ENCODE results near the gene ZNF778.

ZNF778 gene

DNA sequence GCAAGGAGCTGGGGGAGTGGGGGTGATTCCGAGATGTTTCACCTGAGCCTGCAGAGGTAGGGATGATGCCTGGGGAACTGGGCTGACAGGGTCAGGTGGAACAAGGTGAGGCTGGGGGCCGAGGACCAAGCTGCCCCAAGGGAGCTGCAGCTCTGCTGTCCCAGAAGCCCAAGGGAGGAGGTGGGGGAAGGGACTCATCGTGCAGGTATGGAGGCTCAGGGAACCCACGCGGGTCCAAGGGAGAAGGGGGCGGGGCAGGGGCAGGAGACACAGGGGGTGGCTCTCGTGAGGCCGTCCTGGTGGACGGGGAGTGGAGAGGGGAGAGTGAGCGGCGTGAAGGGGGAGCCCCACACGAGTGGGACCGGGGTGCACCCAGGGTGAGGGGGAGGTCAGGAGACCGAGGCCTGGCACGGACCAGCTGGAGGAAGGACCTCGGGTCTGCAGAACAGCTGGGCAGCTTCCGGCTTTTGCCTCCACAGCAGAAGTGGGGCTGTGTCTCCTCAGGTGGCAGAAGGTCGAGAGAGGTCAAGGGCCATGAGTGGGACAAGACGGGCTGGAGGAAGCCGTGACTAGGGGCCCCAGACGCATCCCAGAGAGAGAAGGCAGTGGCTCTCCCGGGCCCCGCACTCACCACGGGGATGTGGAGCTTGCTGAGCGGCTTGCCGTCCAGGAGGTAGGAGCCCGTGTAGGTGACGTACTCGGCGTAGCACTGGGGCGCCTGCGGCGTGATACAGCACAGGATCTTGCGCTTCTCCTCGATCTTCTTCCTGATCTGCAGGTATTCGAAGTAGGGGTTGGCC is 61.1 kb downstream of the ZNF778 start:
- DNase-seq = no peak

DNA sequence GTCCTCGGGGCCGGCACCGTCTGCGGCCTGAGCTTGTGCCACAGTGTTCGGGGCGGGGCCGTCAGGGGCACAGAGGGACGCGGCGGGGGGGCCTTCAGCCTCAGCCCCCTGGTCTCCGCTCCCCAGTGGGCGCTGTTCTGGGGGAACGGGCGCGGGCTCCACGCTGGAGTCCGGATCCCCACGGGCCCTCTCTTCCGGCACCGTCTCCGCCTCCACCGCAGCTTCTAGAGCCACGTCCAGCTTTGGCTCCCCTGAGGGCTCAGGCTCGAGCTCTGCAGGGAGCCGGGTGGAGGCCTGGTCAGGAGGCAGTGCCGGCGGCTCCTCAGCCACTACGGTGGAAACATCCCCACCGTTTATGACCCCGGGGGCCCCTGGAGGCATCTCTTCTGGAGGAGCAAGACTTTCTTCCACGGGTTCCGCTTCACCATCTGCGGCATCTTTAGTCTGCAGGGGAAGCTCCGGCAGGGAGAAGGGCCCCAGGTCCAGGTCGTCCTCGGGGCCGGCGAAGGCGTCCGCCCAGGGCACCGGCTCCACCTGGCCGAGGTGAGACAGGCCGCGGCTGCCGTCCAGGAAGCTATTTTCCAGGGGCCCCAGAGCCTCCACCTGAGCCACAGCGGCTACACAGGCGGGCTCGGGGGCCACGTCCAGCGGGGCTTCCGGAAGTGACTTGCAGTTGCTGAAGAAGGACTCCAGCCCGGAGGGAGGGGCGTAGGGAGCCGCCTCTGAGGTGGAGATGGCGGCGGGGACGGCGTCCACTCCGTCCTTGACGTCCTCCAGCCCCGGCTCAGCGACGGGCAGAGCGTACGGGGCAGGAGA is 62.4 kb downstream of the ZNF778 start:
- no peak for DNase-seq

DNA sequence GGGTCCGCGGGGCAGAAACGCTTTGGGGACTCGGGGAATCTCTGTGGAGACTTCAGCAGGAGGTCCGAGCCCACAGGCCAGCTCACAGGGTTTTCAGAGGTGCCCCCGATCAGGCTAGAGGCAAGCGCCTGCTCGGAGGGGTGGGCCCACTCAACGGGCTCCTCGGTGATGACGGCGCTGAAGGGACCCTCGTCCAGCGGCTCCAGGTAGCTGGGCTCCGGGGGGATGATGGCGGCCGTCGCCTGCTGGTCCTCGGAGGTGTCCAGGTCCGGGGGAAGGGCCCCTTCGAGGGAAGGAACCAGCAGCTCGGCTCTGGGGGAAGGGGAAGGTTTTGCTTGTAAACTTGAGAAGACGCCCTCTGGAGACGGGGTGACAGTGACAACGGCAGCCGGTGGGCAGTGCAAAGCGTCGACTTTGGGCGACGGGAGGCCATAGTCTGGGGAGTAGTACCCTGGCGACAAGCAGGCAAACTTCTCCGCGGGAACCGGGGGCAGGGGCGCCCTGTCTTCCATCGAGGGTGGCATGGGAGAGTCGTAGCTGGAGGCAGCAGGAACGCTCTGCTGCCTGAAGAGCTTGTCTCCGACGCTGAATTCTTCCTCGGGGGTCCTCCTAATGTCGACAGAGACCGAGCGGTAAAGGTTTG is 63.2 kb downstream of the ZNF778 start:
- no peak for DNase-seq

DNA sequence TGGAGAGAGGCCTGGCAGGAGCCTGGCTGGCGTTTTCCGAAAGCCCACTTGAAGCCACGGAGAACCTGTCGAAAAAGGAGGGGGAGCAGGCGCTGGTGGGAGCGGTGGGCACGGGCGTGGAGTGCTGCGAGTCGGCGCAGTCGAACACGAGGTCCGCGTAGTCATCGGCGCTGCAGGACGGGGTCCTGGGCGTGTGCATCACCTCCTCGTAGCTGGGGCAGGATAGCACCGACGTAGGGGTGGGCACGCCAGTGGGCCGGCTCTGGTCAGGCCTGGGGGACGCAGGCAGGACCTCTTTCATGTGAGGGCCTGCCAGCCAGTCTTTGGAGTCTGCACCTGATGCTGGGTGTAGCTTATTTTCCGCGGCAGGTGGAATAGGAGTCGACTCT is 63.7 kb downstream of the ZNF778 start:
- DNase-seq = no peak

DNA sequence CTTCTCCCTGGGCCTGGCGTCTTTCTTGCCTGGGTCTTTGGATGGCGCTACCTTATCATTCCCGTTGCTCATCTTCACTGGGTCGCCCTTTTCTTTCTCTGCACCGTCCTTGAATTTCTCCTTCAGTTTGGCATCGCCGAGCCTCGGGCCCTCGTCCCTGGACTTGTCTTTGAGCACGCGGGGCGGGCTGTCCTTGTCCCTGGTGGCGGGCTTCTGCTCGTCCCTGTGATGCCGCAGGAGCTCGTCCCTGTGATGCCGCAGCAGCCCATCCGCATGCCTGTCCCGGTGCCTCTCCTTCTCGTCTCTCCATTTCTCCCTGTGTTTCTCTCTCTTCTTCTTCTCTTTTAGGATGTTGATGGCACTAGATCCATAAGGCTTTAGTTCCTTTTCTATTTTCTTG is 64.3 kb downstream of the ZNF778 start:
- no peak for DNase-seq

DNA sequence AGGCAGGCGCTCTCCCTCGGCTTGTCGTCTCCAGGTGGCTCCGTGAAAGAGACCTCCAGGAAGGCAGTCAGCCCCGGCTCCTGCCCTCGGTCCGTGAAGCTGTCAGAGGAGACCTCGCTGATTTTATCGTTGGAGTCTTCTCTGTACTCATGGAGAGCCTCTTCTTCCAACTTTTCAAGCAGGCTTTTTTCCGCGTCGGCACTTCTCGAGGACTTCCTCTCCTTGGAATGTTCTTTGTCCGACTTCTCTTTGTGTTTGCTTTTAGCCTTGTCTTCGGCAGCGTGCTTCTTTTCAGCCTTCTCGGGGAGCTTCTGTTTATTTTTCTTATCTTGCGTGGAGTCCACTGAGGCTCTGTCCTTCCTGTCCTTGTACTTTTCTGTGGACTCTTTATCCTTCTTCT is 65.0 kb downstream of the ZNF778 start:
- DNase-seq = no peak

DNA sequence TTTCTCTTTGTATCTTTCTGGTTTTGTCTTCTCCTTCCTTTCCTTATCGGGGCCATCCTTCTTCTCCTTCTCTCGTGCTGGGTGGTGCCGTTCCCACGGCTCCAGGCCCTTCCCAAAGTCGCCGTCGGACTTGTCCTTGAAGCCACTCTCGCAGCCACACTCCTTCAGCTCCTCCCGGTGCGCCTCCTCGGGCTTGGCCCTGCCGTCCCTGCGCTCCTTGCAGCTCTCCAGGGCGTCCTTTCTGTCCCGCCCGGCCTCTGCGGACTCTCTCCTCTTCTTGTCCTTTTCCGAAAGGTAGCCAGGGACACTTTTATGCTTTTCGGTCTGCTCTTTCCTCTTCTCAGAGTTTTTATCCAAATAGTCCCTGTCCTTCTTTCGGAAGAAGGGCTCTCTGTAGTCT is 65.9 kb downstream of the ZNF778 start:
- no peak for DNase-seq

DNA sequence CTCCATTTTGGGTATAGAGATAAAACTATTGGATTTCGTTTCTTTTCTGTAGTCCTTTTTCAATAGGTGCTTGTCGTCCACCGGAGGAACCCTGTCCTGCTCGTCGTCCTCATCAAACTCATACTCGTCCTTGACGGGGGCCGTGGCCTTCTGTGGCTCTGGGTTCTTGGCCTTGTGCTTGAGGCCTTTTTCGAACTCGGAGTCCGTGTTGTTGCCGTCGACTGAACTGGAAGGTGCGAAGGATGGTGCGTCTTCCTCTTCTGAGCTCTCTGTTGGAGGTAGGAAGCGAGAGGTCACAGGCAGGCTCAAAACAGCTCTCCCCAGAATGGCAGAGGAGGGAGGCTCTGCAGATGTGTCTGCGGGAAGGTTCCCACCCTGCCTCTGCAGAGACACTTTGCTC is 67.9 kb downstream of the ZNF778 start:
- DNase-seq = no peak

DNA sequence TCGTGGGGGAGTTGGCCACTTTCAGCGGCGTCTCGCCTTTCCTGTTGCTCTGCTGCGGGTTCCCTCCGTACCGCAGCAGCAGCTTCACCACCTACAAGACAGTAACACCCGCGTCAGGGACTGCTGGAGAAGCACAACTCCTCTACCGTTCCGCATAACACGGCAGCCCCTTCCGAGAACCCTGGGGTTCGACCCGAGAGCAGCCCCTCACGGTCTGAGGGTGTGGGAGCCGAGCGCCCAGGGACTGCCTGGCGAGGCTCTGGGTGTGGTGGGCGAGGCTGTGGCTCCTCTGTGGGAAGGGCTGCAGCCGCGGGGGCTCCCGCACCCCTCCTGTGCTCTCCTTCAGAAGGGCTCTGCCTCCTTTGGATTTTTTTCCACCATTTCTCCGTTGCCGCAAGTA is 68.6 kb downstream of the ZNF778 start:
- DNase-seq = no peak
